Measurements from ENCODE around the gene HLA-DOA.
A peak's percentile ranks its signal among the peaks of the same experiment; 100 is the strongest.

Gene HLA-DOA

DNA sequence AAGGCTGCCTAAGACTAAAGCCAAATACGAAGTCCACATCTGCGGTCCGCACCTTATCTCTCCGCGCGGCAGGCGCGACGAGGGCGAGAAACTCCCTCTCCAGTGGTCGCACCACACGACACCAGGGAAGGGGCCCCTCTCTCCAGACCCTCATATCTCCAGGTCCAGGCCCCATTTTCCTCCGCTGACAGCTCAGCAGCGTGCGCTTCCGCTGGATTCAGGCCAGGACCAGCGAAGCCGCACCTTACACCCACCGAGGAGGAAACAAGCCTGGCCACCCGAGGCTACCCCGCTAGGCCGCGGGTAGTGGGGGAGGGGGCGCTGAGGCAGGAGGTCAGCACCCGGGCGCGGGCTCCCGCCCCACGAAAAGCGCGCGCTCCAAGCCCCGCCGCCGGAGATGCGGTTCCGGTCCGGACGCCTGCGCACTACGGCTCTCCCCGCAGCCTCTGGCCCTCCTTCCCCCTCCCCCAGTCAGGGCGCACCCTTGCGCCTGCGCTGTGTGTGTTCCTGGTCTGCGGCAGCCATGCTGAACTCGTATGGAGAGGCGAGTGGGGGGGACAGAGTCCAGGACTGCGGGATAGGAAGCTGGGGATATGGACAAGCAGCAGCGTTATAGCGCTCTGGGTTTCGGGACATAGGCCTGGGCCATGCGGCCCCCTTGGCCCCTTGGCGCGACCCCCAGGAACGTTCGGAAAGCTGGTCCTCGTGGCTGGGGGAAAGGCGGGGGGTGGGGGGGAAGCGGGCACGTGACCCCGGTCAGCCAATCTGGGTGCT, 41.1 kb downstream of the HLA-DOA start, which contains the start of gene BRD2 (continued):
- TF ChIP-seq, protein P1, sequence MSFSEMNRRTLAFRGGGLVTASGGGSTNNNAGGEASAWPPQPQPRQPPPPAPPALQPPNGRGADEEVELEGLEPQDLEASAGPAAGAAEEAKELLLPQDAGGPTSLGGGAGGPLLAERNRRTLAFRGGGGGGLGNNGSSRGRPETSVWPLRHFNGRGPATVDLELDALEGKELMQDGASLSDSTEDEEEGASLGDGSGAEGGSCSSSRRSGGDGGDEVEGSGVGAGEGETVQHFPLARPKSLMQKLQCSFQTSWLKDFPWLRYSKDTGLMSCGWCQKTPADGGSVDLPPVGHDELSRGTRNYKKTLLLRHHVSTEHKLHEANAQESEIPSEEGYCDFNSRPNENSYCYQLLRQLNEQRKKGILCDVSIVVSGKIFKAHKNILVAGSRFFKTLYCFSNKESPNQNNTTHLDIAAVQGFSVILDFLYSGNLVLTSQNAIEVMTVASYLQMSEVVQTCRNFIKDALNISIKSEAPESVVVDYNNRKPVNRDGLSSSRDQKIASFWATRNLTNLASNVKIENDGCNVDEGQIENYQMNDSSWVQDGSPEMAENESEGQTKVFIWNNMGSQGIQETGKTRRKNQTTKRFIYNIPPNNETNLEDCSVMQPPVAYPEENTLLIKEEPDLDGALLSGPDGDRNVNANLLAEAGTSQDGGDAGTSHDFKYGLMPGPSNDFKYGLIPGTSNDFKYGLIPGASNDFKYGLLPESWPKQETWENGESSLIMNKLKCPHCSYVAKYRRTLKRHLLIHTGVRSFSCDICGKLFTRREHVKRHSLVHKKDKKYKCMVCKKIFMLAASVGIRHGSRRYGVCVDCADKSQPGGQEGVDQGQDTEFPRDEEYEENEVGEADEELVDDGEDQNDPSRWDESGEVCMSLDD (tag by site-specific recombination; IDR thresholded peaks at IDR 0.05) = peak; percentile 94
- TF ChIP-seq, protein P2, sequence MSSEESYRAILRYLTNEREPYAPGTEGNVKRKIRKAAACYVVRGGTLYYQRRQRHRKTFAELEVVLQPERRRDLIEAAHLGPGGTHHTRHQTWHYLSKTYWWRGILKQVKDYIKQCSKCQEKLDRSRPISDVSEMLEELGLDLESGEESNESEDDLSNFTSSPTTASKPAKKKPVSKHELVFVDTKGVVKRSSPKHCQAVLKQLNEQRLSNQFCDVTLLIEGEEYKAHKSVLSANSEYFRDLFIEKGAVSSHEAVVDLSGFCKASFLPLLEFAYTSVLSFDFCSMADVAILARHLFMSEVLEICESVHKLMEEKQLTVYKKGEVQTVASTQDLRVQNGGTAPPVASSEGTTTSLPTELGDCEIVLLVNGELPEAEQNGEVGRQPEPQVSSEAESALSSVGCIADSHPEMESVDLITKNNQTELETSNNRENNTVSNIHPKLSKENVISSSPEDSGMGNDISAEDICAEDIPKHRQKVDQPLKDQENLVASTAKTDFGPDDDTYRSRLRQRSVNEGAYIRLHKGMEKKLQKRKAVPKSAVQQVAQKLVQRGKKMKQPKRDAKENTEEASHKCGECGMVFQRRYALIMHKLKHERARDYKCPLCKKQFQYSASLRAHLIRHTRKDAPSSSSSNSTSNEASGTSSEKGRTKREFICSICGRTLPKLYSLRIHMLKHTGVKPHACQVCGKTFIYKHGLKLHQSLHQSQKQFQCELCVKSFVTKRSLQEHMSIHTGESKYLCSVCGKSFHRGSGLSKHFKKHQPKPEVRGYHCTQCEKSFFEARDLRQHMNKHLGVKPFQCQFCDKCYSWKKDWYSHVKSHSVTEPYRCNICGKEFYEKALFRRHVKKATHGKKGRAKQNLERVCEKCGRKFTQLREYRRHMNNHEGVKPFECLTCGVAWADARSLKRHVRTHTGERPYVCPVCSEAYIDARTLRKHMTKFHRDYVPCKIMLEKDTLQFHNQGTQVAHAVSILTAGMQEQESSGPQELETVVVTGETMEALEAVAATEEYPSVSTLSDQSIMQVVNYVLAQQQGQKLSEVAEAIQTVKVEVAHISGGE (tag by site-specific recombination; conservative IDR thresholded peaks at IDR 0.05; ENCODE audit: low read depth) = peak; percentile 79
- TF ChIP-seq ZNF843 (tag by site-specific recombination; IDR thresholded peaks at IDR 0.05) = peak; percentile 74
- TF ChIP-seq YY1 (tag by site-specific recombination; IDR thresholded peaks at IDR 0.05) = peak; percentile 72
- TF ChIP-seq ZBTB7A (tag by site-specific recombination; IDR thresholded peaks at IDR 0.05; ENCODE audit: low read depth) = no peak
- no peak for TF ChIP-seq ZNF560 (tag by site-specific recombination; IDR thresholded peaks at IDR 0.05; ENCODE audit: borderline replicate concordance)
- peak; percentile 70; the same call in 1 of the 2 replicates for TF ChIP-seq ZFHX2 (tag by site-specific recombination; conservative IDR thresholded peaks at IDR 0.05)
- peak; percentile 66; the same call in 1 of the 2 replicates for TF ChIP-seq ZNF169 (tag by site-specific recombination; IDR thresholded peaks at IDR 0.05)
- TF ChIP-seq ZBTB21 (tag by site-specific recombination; IDR thresholded peaks at IDR 0.05) = peak; percentile 30; the same call in 1 of the 2 replicates
- no peak; the same call in 1 of the 2 replicates for TF ChIP-seq ZNF558 (tag by site-specific recombination; IDR thresholded peaks at IDR 0.05)
- TF ChIP-seq KLF16 (tag by site-specific recombination; IDR thresholded peaks at IDR 0.05) = no peak; the same call in 1 of the 2 replicates
- peak; percentile 80; the same call in 1 of the 2 replicates for TF ChIP-seq ZNF792 (tag by site-specific recombination; IDR thresholded peaks at IDR 0.05)
- TF ChIP-seq ZXDB (tag by site-specific recombination; IDR thresholded peaks at IDR 0.05) = peak; percentile 82
- TF ChIP-seq, protein P3, sequence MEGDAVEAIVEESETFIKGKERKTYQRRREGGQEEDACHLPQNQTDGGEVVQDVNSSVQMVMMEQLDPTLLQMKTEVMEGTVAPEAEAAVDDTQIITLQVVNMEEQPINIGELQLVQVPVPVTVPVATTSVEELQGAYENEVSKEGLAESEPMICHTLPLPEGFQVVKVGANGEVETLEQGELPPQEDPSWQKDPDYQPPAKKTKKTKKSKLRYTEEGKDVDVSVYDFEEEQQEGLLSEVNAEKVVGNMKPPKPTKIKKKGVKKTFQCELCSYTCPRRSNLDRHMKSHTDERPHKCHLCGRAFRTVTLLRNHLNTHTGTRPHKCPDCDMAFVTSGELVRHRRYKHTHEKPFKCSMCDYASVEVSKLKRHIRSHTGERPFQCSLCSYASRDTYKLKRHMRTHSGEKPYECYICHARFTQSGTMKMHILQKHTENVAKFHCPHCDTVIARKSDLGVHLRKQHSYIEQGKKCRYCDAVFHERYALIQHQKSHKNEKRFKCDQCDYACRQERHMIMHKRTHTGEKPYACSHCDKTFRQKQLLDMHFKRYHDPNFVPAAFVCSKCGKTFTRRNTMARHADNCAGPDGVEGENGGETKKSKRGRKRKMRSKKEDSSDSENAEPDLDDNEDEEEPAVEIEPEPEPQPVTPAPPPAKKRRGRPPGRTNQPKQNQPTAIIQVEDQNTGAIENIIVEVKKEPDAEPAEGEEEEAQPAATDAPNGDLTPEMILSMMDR (tag by site-specific recombination; IDR thresholded peaks at IDR 0.05) = no peak
- peak; percentile 70; the same call in 1 of the 2 replicates for TF ChIP-seq BCL11B (tag by site-specific recombination; IDR thresholded peaks at IDR 0.05; ENCODE audit: low read depth)
- peak; percentile 85 for TF ChIP-seq SP7 (tag by site-specific recombination; IDR thresholded peaks at IDR 0.05)
- peak; percentile 46; the same call in 1 of the 2 replicates for TF ChIP-seq ZBTB17 (tag by site-specific recombination; IDR thresholded peaks at IDR 0.05)
- TF ChIP-seq ZNF530 (tag by site-specific recombination; IDR thresholded peaks at IDR 0.05; ENCODE audit: low read depth) = no peak
- TF ChIP-seq ZNF335 (tag by site-specific recombination; conservative IDR thresholded peaks at IDR 0.05) = peak; percentile 79
- no peak for TF ChIP-seq ZNF529 (tag by site-specific recombination; IDR thresholded peaks at IDR 0.05; ENCODE audit: insufficient replicate concordance)
- peak; percentile 96 for TF ChIP-seq ZFP37 (tag by site-specific recombination; IDR thresholded peaks at IDR 0.05)
- TF ChIP-seq, protein P4, sequence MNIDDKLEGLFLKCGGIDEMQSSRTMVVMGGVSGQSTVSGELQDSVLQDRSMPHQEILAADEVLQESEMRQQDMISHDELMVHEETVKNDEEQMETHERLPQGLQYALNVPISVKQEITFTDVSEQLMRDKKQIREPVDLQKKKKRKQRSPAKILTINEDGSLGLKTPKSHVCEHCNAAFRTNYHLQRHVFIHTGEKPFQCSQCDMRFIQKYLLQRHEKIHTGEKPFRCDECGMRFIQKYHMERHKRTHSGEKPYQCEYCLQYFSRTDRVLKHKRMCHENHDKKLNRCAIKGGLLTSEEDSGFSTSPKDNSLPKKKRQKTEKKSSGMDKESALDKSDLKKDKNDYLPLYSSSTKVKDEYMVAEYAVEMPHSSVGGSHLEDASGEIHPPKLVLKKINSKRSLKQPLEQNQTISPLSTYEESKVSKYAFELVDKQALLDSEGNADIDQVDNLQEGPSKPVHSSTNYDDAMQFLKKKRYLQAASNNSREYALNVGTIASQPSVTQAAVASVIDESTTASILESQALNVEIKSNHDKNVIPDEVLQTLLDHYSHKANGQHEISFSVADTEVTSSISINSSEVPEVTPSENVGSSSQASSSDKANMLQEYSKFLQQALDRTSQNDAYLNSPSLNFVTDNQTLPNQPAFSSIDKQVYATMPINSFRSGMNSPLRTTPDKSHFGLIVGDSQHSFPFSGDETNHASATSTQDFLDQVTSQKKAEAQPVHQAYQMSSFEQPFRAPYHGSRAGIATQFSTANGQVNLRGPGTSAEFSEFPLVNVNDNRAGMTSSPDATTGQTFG (tag by site-specific recombination; IDR thresholded peaks at IDR 0.05; ENCODE audit: borderline replicate concordance) = no peak
- no peak for TF ChIP-seq ZNF514 (tag by site-specific recombination; IDR thresholded peaks at IDR 0.05)
- no peak for TF ChIP-seq SCRT2 (tag by site-specific recombination; IDR thresholded peaks at IDR 0.05)
